Measurements from ENCODE around the gene CADPS2. TPM values are rescaled to one million over a fixed set of nuclear protein-coding genes. Genes with fewer than 3 reads are reported as not detected.
"Not testable (repeated sequence)": the region's sequence is repeated elsewhere in the genome, so short reads cannot be mapped to it uniquely, and the experiment has no call there.

Gene CADPS2
- total RNA-seq, 2 experiments from 2014 or later: not detected

- intact Hi-C loops (cut with DNase I, micrococcal nuclease): no loop called here
- H3K4me3 Mint-ChIP-seq: no peak overlapping the region
- H3K9me3 Mint-ChIP-seq (ENCODE audit: low read depth): peaks cover 3% of the 10 kb centered on the region
- H3K36me3 Mint-ChIP-seq (ENCODE audit: low read depth): no peaks in the 10 kb centered on the region
- ChIA-PET POLR2A (no interaction called here), CTCF (no interaction called here)
- no peaks in the 10 kb centered on the region for H3K4me1 Mint-ChIP-seq
- no peaks in the 10 kb centered on the region for H3K27me3 Mint-ChIP-seq
- no peak for ATAC-seq
- no peak for DNase-seq
- H3K27ac Mint-ChIP-seq: no peak overlapping the region
Measured at GRCh38 chr7:122651451-122651850, 234.8 kb downstream of the CADPS2 start.

- no peaks in the 10 kb centered on the region for H3K27me3 Mint-ChIP-seq
Measured at GRCh38 chr7:122643250-122643649, 243.0 kb downstream of the CADPS2 start.

GRCh38 chr7:122638459-122638858 lies 247.8 kb downstream of the CADPS2 start:
- CTCF ChIA-PET: no interaction called here
- ATAC-seq: no peak

More at GRCh38 chr7:122643250-122643649, 243.0 kb downstream of the CADPS2 start:
- Mint-ChIP-seq H3K4me3 (no peak overlapping the region), H3K36me3 (ENCODE audit: low read depth) (no peaks in the 10 kb centered on the region), H3K4me1 (no peaks in the 10 kb centered on the region), H3K9me3 (ENCODE audit: low read depth) (peaks cover 3% of the 10 kb centered on the region), H3K27ac (no peak overlapping the region)
- DNase-seq (no peak), ATAC-seq (no peak)
- intact Hi-C loops (cut with DNase I, micrococcal nuclease): no loop called here
- ChIA-PET CTCF (no interaction called here), POLR2A (no interaction called here)

GRCh38 chr7:122637784-122638183 lies 248.5 kb downstream of the CADPS2 start:
- Mint-ChIP-seq H3K27me3 (no peaks in the 10 kb centered on the region), H3K36me3 (ENCODE audit: low read depth) (no peaks in the 10 kb centered on the region), H3K9me3 (ENCODE audit: low read depth) (peaks cover 6% of the 10 kb centered on the region), H3K27ac (no peak overlapping the region), H3K4me1 (no peaks in the 10 kb centered on the region), H3K4me3 (no peak overlapping the region)
- DNase-seq: no peak
- ChIA-PET POLR2A (no interaction called here), CTCF (no interaction called here)
- no peak for ATAC-seq
- intact Hi-C loops (cut with DNase I, micrococcal nuclease): no loop called here

More at GRCh38 chr7:122638459-122638858, 247.8 kb downstream of the CADPS2 start:
- Mint-ChIP-seq H3K27me3 (no peaks in the 10 kb centered on the region), H3K9me3 (ENCODE audit: low read depth) (peaks cover 9% of the 10 kb centered on the region), H3K27ac (no peak overlapping the region), H3K4me3 (no peak overlapping the region), H3K4me1 (no peaks in the 10 kb centered on the region), H3K36me3 (ENCODE audit: low read depth) (no peaks in the 10 kb centered on the region)
- DNase-seq: no peak
- POLR2A ChIA-PET: no interaction called here
- intact Hi-C loops (cut with DNase I, micrococcal nuclease): no loop called here

- intact Hi-C loops (cut with DNase I, micrococcal nuclease); CTCF ChIA-PET; DNase-seq; H3K4me3 Mint-ChIP-seq; H3K27me3 Mint-ChIP-seq; H3K4me1 Mint-ChIP-seq; POLR2A ChIA-PET; H3K9me3 Mint-ChIP-seq (ENCODE audit: low read depth); H3K27ac Mint-ChIP-seq; H3K36me3 Mint-ChIP-seq (ENCODE audit: low read depth); ATAC-seq: not testable (repeated sequence)
Measured at GRCh38 chr7:122635481-122635880, 250.8 kb downstream of the CADPS2 start.

GRCh38 chr7:122633472-122633871 lies 252.8 kb downstream of the CADPS2 start:
- no peak overlapping the region for H3K27ac Mint-ChIP-seq
- DNase-seq: no peak
- H3K9me3 Mint-ChIP-seq (ENCODE audit: low read depth): peaks cover 6% of the 10 kb centered on the region
- no peaks in the 10 kb centered on the region for H3K36me3 Mint-ChIP-seq (ENCODE audit: low read depth)
- no peaks in the 10 kb centered on the region for H3K4me1 Mint-ChIP-seq
- H3K4me3 Mint-ChIP-seq: no peak overlapping the region
- ChIA-PET CTCF (no interaction called here), POLR2A (no interaction called here)
- no peaks in the 10 kb centered on the region for H3K27me3 Mint-ChIP-seq
- intact Hi-C loops (cut with DNase I, micrococcal nuclease): no loop called here
- ATAC-seq: no peak

GRCh38 chr7:122632238-122632637 lies 254.0 kb downstream of the CADPS2 start:
- no peak overlapping the region for H3K4me3 Mint-ChIP-seq
- no peaks in the 10 kb centered on the region for H3K4me1 Mint-ChIP-seq
- ChIA-PET CTCF (no interaction called here), POLR2A (no interaction called here)
- intact Hi-C loops (cut with DNase I, micrococcal nuclease): no loop called here
- H3K27me3 Mint-ChIP-seq: no peaks in the 10 kb centered on the region
- H3K27ac Mint-ChIP-seq: no peak overlapping the region
- no peak for ATAC-seq
- peaks cover 6% of the 10 kb centered on the region for H3K9me3 Mint-ChIP-seq (ENCODE audit: low read depth)
- H3K36me3 Mint-ChIP-seq (ENCODE audit: low read depth): no peaks in the 10 kb centered on the region
- no peak for DNase-seq

- no peaks in the 10 kb centered on the region for H3K27me3 Mint-ChIP-seq
- ChIA-PET POLR2A (no interaction called here), CTCF (no interaction called here)
- H3K36me3 Mint-ChIP-seq (ENCODE audit: low read depth): no peaks in the 10 kb centered on the region
- no peak overlapping the region for H3K27ac Mint-ChIP-seq
- no peak for DNase-seq
- no peak for ATAC-seq
- peaks cover 3% of the 10 kb centered on the region for H3K9me3 Mint-ChIP-seq (ENCODE audit: low read depth)
- H3K4me1 Mint-ChIP-seq: no peaks in the 10 kb centered on the region
- intact Hi-C loops (cut with DNase I, micrococcal nuclease): no loop called here
- H3K4me3 Mint-ChIP-seq: no peak overlapping the region
Measured at GRCh38 chr7:122629412-122629953, 256.8 kb downstream of the CADPS2 start.

GRCh38 chr7:122628651-122629411 lies 257.4 kb downstream of the CADPS2 start:
- no peaks in the 10 kb centered on the region for H3K4me1 Mint-ChIP-seq
- ChIA-PET CTCF (no interaction called here), POLR2A (no interaction called here)
- H3K36me3 Mint-ChIP-seq (ENCODE audit: low read depth): no peaks in the 10 kb centered on the region
- DNase-seq: no peak
- H3K9me3 Mint-ChIP-seq (ENCODE audit: low read depth): peaks cover 6% of the 10 kb centered on the region
- no peak overlapping the region for H3K4me3 Mint-ChIP-seq
- intact Hi-C loops (cut with DNase I, micrococcal nuclease): no loop called here
- H3K27me3 Mint-ChIP-seq: no peaks in the 10 kb centered on the region
- no peak overlapping the region for H3K27ac Mint-ChIP-seq
- ATAC-seq: no peak

- CTCF ChIA-PET: no interaction called here
- intact Hi-C loops (cut with DNase I, micrococcal nuclease): no loop called here
- H3K4me3 Mint-ChIP-seq: no peak overlapping the region
Measured at GRCh38 chr7:122626785-122627184, 259.5 kb downstream of the CADPS2 start.

GRCh38 chr7:122622682-122623081 lies 263.6 kb downstream of the CADPS2 start:
- H3K4me3 Mint-ChIP-seq: no peak overlapping the region
- H3K9me3 Mint-ChIP-seq (ENCODE audit: low read depth): peaks cover 6% of the 10 kb centered on the region
- ATAC-seq (no peak), DNase-seq (no peak)
- intact Hi-C loops (cut with DNase I, micrococcal nuclease): no loop called here
- CTCF ChIA-PET: no interaction called here
- no peaks in the 10 kb centered on the region for H3K36me3 Mint-ChIP-seq (ENCODE audit: low read depth)
- no peak overlapping the region for H3K27ac Mint-ChIP-seq
- no peaks in the 10 kb centered on the region for H3K27me3 Mint-ChIP-seq
- no peaks in the 10 kb centered on the region for H3K4me1 Mint-ChIP-seq
- POLR2A ChIA-PET: no interaction called here

More at GRCh38 chr7:122626785-122627184, 259.5 kb downstream of the CADPS2 start:
- Mint-ChIP-seq H3K9me3 (ENCODE audit: low read depth) (peaks cover 6% of the 10 kb centered on the region), H3K4me1 (no peaks in the 10 kb centered on the region), H3K36me3 (ENCODE audit: low read depth) (no peaks in the 10 kb centered on the region), H3K27me3 (no peaks in the 10 kb centered on the region), H3K27ac (no peak overlapping the region)
- no peak for ATAC-seq
- POLR2A ChIA-PET: no interaction called here
- no peak for DNase-seq

GRCh38 chr7:122619664-122620063 lies 266.6 kb downstream of the CADPS2 start:
- Mint-ChIP-seq H3K4me1 (no peaks in the 10 kb centered on the region), H3K36me3 (ENCODE audit: low read depth) (no peaks in the 10 kb centered on the region), H3K4me3 (no peak overlapping the region), H3K27ac (no peak overlapping the region), H3K27me3 (no peaks in the 10 kb centered on the region), H3K9me3 (ENCODE audit: low read depth) (peaks cover 4% of the 10 kb centered on the region)
- intact Hi-C loops (cut with DNase I, micrococcal nuclease): no loop called here
- no peak for ATAC-seq
- ChIA-PET POLR2A (no interaction called here), CTCF (no interaction called here)
- no peak for DNase-seq

Measured in activated CD4-positive, alpha-beta T cell treated with anti-CD3 and anti-CD28 coated beads for 36 hours (primary cell).